Nephron progenitor cell (in vitro differentiated cells): ENCODE results near the gene THEM5.
"Not testable (repeated sequence)": the region's sequence is repeated elsewhere in the genome, so short reads cannot be mapped to it uniquely, and the experiment has no call there.

Experiments
- DNase-seq: peaks from one replicate; pipeline ENCODE4 v3.0.0; 2021
- H3K27ac Mint-ChIP-seq: 2 replicates; pipeline ENCODE4 v1.8.0; 2021; ENCODE audit warnings: mild to moderate bottlenecking, moderate library complexity, mixed read lengths
- H3K27me3 Mint-ChIP-seq: 2 replicates; pipeline ENCODE4 v1.8.0; 2021; ENCODE audit warnings: mild to moderate bottlenecking, low read depth, mixed read lengths; ENCODE audit not compliant: poor library complexity
- H3K36me3 Mint-ChIP-seq: 2 replicates; pipeline ENCODE4 v1.8.0; 2021; ENCODE audit warnings: low read depth, mixed read lengths
- H3K4me1 Mint-ChIP-seq: 2 replicates; pipeline ENCODE4 v1.8.0; 2021; ENCODE audit warnings: mixed read lengths
- H3K4me3 Mint-ChIP-seq: 2 replicates; pipeline ENCODE4 v1.8.0; 2021; ENCODE audit warnings: mild to moderate bottlenecking, moderate library complexity, mixed read lengths
- H3K9me3 Mint-ChIP-seq: 2 replicates; pipeline ENCODE4 v1.8.0; 2021; ENCODE audit warnings: mild to moderate bottlenecking, moderate library complexity, mixed read lengths
- CTCF ChIP-seq: fragments of 200-600 bp; sonication (generic); IDR thresholded peaks from 2 replicates; pipeline ENCODE4 v1.5.0; 2021; ENCODE audit warnings: antibody characterized with exemption

Gene THEM5

GRCh38 chr1:151882466-151882865 is 29.0 kb upstream of the THEM5 start:
- H3K4me3 Mint-ChIP-seq: no peak overlapping the region
- H3K27ac Mint-ChIP-seq: no peak overlapping the region
- no peak for DNase-seq
- peaks cover 7% of the 10 kb centered on the region for H3K9me3 Mint-ChIP-seq
- H3K27me3 Mint-ChIP-seq: no peaks in the 10 kb centered on the region
- H3K4me1 Mint-ChIP-seq: no peaks in the 10 kb centered on the region
- peaks cover 49% of the 10 kb centered on the region for H3K36me3 Mint-ChIP-seq
- TF ChIP-seq CTCF: no peak

GRCh38 chr1:151881479-151881878 is 28.0 kb upstream of the THEM5 start:
- no peak for TF ChIP-seq CTCF
- no peak for DNase-seq
- Mint-ChIP-seq H3K4me1 (no peaks in the 10 kb centered on the region), H3K36me3 (peaks cover 39% of the 10 kb centered on the region), H3K27ac (no peak overlapping the region), H3K4me3 (no peak overlapping the region), H3K27me3 (no peaks in the 10 kb centered on the region), H3K9me3 (peaks cover under 1% of the 10 kb centered on the region)

GRCh38 chr1:151875419-151876097 is 22.0 kb upstream of the THEM5 start:
- H3K4me1 Mint-ChIP-seq: no peaks in the 10 kb centered on the region
- H3K27me3 Mint-ChIP-seq: no peaks in the 10 kb centered on the region
- H3K27ac Mint-ChIP-seq: no peak overlapping the region
- no peak for TF ChIP-seq CTCF
- H3K36me3 Mint-ChIP-seq: peaks cover 29% of the 10 kb centered on the region
- no peak for DNase-seq
- no peaks in the 10 kb centered on the region for H3K9me3 Mint-ChIP-seq
- H3K4me3 Mint-ChIP-seq: no peak overlapping the region

GRCh38 chr1:151872776-151873175 is 19.3 kb upstream of the THEM5 start:
- DNase-seq, H3K9me3 Mint-ChIP-seq, H3K4me1 Mint-ChIP-seq, H3K27me3 Mint-ChIP-seq, H3K4me3 Mint-ChIP-seq, H3K27ac Mint-ChIP-seq: not testable (repeated sequence)
- H3K36me3 Mint-ChIP-seq: peaks cover 16% of the 10 kb centered on the region

GRCh38 chr1:151871284-151872030 is 17.9 kb upstream of the THEM5 start:
- no peak overlapping the region for H3K27ac Mint-ChIP-seq
- no peaks in the 10 kb centered on the region for H3K9me3 Mint-ChIP-seq

GRCh38 chr1:151868486-151868885 is 15.0 kb upstream of the THEM5 start:
- no peaks in the 10 kb centered on the region for H3K9me3 Mint-ChIP-seq
- H3K27ac Mint-ChIP-seq: no peak overlapping the region
- peaks cover 6% of the 10 kb centered on the region for H3K36me3 Mint-ChIP-seq
- no peak overlapping the region for H3K4me3 Mint-ChIP-seq
- TF ChIP-seq CTCF: no peak
- H3K4me1 Mint-ChIP-seq: no peaks in the 10 kb centered on the region
- peaks cover 7% of the 10 kb centered on the region for H3K27me3 Mint-ChIP-seq
- DNase-seq: no peak

More at GRCh38 chr1:151871284-151872030, 17.9 kb upstream of the THEM5 start:
- TF ChIP-seq CTCF: no peak
- H3K4me3 Mint-ChIP-seq: no peak overlapping the region
- no peaks in the 10 kb centered on the region for H3K4me1 Mint-ChIP-seq
- peaks cover 3% of the 10 kb centered on the region for H3K27me3 Mint-ChIP-seq
- no peak for DNase-seq
- peaks cover 16% of the 10 kb centered on the region for H3K36me3 Mint-ChIP-seq
